ENCODE data around the gene LRPPRC.

LRPPRC gene

GRCh38 chr2:43945439-43945838, 50.4 kb downstream of the LRPPRC start:
- Histone ChIP-seq H3K9me3 (ENCODE audit: severe bottlenecking) (no peaks in the 10 kb centered on the region), H3K36me3 (ENCODE audit: low read depth) (peaks cover 100% of the 10 kb centered on the region), H3K4me1 (ENCODE audit: insufficient read depth, poor library complexity, severe bottlenecking) (no peaks in the 10 kb centered on the region)

GRCh38 chr2:43944915-43945314, 50.9 kb downstream of the LRPPRC start:
- H3K27me3 ChIP-seq (ENCODE audit: insufficient read depth, poor library complexity, severe bottlenecking), result no peaks in the 10 kb centered on the region
- H3K4me1 ChIP-seq (ENCODE audit: insufficient read depth, poor library complexity, severe bottlenecking), result no peaks in the 10 kb centered on the region
- H3K27ac ChIP-seq (ENCODE audit: poor library complexity, severe bottlenecking), result no peak overlapping the region
- ATAC-seq (ENCODE audit: low read depth) (no peak), DNase-seq (ENCODE audit: low spot score) (no peak)
- no peaks in the 10 kb centered on the region for H3K9me3 ChIP-seq (ENCODE audit: severe bottlenecking)
- TF ChIP-seq CTCF (IDR thresholded peaks at IDR 0.05; ENCODE audit: poor library complexity, severe bottlenecking), result no peak
- peaks cover 100% of the 10 kb centered on the region for H3K36me3 ChIP-seq (ENCODE audit: low read depth)
- H3K4me3 ChIP-seq (ENCODE audit: severe bottlenecking), result no peak overlapping the region

More at GRCh38 chr2:43945439-43945838, 50.4 kb downstream of the LRPPRC start:
- no peak for TF ChIP-seq CTCF (IDR thresholded peaks at IDR 0.05; ENCODE audit: poor library complexity, severe bottlenecking)
- no peak for DNase-seq (ENCODE audit: low spot score)
- Histone ChIP-seq H3K27me3 (ENCODE audit: insufficient read depth, poor library complexity, severe bottlenecking) (no peaks in the 10 kb centered on the region), H3K27ac (ENCODE audit: poor library complexity, severe bottlenecking) (no peak overlapping the region), H3K4me3 (ENCODE audit: severe bottlenecking) (no peak overlapping the region)
- ATAC-seq (ENCODE audit: low read depth), result no peak

- Histone ChIP-seq H3K36me3 (ENCODE audit: low read depth) (peaks cover 99% of the 10 kb centered on the region), H3K9me3 (ENCODE audit: severe bottlenecking) (no peaks in the 10 kb centered on the region), H3K4me1 (ENCODE audit: insufficient read depth, poor library complexity, severe bottlenecking) (no peaks in the 10 kb centered on the region), H3K27ac (ENCODE audit: poor library complexity, severe bottlenecking) (no peak overlapping the region), H3K4me3 (ENCODE audit: severe bottlenecking) (no peak overlapping the region), H3K27me3 (ENCODE audit: insufficient read depth, poor library complexity, severe bottlenecking) (no peaks in the 10 kb centered on the region)
- no peak for TF ChIP-seq CTCF (IDR thresholded peaks at IDR 0.05; ENCODE audit: poor library complexity, severe bottlenecking)
- ATAC-seq (ENCODE audit: low read depth), result no peak
- DNase-seq (ENCODE audit: low spot score), result no peak
Observed at GRCh38 chr2:43943809-43944452, 51.9 kb downstream of the LRPPRC start.

GRCh38 chr2:43943323-43943722, 52.5 kb downstream of the LRPPRC start:
- Histone ChIP-seq H3K27me3 (ENCODE audit: insufficient read depth, poor library complexity, severe bottlenecking) (no peaks in the 10 kb centered on the region), H3K4me1 (ENCODE audit: insufficient read depth, poor library complexity, severe bottlenecking) (no peaks in the 10 kb centered on the region), H3K4me3 (ENCODE audit: severe bottlenecking) (no peak overlapping the region), H3K9me3 (ENCODE audit: severe bottlenecking) (no peaks in the 10 kb centered on the region), H3K36me3 (ENCODE audit: low read depth) (peaks cover 95% of the 10 kb centered on the region), H3K27ac (ENCODE audit: poor library complexity, severe bottlenecking) (no peak overlapping the region)
- no peak for ATAC-seq (ENCODE audit: low read depth)
- no peak for DNase-seq (ENCODE audit: low spot score)
- TF ChIP-seq CTCF (IDR thresholded peaks at IDR 0.05; ENCODE audit: poor library complexity, severe bottlenecking), result no peak

GRCh38 chr2:43942881-43943280, 52.9 kb downstream of the LRPPRC start:
- TF ChIP-seq CTCF (IDR thresholded peaks at IDR 0.05; ENCODE audit: poor library complexity, severe bottlenecking), result no peak
- H3K36me3 ChIP-seq (ENCODE audit: low read depth), result peaks cover 92% of the 10 kb centered on the region

More at GRCh38 chr2:43942881-43943280, 52.9 kb downstream of the LRPPRC start:
- ATAC-seq (ENCODE audit: low read depth), result no peak
- no peak overlapping the region for H3K27ac ChIP-seq (ENCODE audit: poor library complexity, severe bottlenecking)
- no peak overlapping the region for H3K4me3 ChIP-seq (ENCODE audit: severe bottlenecking)
- no peaks in the 10 kb centered on the region for H3K27me3 ChIP-seq (ENCODE audit: insufficient read depth, poor library complexity, severe bottlenecking)
- H3K4me1 ChIP-seq (ENCODE audit: insufficient read depth, poor library complexity, severe bottlenecking), result no peaks in the 10 kb centered on the region
- H3K9me3 ChIP-seq (ENCODE audit: severe bottlenecking), result no peaks in the 10 kb centered on the region
- DNase-seq (ENCODE audit: low spot score), result no peak
